ENCODE results near the gene NID1.

DNA sequence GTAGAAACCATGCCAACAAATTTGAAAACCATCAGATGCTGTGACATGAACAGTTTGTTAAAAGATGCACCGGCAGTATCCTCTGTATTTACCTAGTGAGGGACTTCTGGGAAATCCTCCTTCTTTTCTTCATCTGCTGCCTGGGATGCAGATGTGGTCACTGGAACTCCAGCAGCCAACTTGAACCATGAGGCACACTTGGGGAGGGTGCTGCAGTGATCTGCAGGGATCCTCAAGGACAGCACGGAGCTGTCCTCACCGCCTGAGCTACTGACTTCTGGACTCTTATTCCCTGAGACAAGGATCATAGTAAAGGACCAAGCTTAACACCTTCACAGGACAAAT, 19.5 kb upstream of the NID1 start:
- TF ChIP-seq, protein P1, sequence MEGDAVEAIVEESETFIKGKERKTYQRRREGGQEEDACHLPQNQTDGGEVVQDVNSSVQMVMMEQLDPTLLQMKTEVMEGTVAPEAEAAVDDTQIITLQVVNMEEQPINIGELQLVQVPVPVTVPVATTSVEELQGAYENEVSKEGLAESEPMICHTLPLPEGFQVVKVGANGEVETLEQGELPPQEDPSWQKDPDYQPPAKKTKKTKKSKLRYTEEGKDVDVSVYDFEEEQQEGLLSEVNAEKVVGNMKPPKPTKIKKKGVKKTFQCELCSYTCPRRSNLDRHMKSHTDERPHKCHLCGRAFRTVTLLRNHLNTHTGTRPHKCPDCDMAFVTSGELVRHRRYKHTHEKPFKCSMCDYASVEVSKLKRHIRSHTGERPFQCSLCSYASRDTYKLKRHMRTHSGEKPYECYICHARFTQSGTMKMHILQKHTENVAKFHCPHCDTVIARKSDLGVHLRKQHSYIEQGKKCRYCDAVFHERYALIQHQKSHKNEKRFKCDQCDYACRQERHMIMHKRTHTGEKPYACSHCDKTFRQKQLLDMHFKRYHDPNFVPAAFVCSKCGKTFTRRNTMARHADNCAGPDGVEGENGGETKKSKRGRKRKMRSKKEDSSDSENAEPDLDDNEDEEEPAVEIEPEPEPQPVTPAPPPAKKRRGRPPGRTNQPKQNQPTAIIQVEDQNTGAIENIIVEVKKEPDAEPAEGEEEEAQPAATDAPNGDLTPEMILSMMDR (IDR thresholded peaks at IDR 0.05; ENCODE audit: insufficient read depth, low read depth, low read length): no peak
- TF ChIP-seq EZH2 (IDR thresholded peaks at IDR 0.05; ENCODE audit: insufficient read depth, low read length): no peak

All from astrocyte (in vitro differentiated cells and primary cell).